H54 (cell line): ENCODE results near the gene RDH11.

Experiments
- DNase-seq: peaks from one replicate; pipeline ENCODE4 v3.0.0; 2011; ENCODE audit warnings: low spot score, mixed read lengths; ENCODE audit not compliant: insufficient read length
- FAIRE-seq: peaks from 3 replicates; lab custom pipeline; 2011; peaks lifted over from hg19 to GRCh38; lab: Jason Lieb, UNC
- POLR2A ChIP-seq: IDR thresholded peaks from 2 replicates; pipeline ENCODE4 v1.6.1; 2011; ENCODE audit warnings: low read depth, mild to moderate bottlenecking, low read length

The RDH11 gene

DNA sequence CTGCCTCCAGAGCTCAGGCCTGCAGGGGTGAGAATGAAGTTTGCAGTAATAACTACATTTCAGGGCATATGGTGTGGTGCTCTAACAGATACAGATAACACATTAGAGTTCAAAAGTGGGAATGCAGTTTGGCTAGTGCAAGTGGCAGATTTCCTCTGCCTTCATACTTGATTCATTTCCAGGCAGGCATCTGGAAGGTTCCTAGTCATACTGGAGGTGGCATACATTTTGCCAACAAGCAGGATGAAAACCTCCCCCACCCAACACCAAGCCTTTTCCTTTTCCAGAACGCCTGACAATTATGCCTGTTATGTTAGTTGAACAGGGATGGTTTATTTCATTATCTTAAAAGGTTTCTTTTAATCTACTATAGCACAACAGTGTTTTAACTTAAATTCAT lies 45.4 kb downstream of the RDH11 start:
- FAIRE-seq, result no peak
- DNase-seq, result no peak
- no peak for TF ChIP-seq POLR2A

GRCh38 chr14:67646131-67646530 lies 49.4 kb downstream of the RDH11 start:
- DNase-seq, result no peak
- TF ChIP-seq POLR2A, result no peak
- FAIRE-seq, result no peak

DNA sequence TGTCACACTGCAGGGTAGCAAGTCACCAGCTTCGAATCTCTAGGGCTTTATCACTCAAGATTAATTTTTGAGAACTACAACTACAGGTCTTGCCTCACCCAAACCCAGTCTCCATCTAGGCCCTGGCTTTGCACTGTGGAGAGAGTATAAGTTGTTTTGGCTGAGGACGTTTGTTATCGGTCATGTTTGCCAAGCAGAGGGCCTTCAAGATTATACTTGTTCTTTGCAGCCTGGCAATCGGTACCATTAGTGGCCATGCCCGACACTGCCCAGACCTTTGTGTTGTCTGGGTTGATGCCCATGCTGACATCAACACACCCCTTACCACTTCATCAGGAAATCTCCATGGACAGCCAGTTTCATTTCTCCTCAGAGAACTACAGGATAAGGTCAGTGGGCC lies 50.1 kb downstream of the RDH11 start:
- TF ChIP-seq POLR2A, result no peak
- no peak for DNase-seq
- no peak for FAIRE-seq

DNA sequence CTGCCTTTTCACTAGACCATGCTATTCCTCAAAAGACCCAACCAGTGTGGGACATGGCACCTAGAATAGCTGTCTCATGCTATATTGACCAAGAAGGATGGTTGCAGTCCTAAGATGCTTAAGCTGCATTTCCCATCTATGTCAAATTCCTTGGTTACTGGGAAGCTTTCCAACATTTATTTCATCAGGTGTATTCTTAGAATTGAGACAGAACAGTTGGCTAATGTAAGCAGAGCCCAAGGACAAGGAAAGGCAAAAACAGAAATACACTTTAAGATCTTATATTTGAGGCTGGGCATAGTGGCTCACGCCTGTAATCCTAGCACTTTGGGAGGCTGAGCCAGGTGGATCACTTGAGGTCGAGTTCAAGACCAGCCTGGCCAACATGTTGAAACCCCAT lies 51.1 kb downstream of the RDH11 start:
- no peak for TF ChIP-seq POLR2A
- DNase-seq (no peak), FAIRE-seq (no peak)

- no peak for TF ChIP-seq POLR2A
- DNase-seq (no peak), FAIRE-seq (no peak)
Measured at GRCh38 chr14:67643713-67644112, 51.9 kb downstream of the RDH11 start.

DNA sequence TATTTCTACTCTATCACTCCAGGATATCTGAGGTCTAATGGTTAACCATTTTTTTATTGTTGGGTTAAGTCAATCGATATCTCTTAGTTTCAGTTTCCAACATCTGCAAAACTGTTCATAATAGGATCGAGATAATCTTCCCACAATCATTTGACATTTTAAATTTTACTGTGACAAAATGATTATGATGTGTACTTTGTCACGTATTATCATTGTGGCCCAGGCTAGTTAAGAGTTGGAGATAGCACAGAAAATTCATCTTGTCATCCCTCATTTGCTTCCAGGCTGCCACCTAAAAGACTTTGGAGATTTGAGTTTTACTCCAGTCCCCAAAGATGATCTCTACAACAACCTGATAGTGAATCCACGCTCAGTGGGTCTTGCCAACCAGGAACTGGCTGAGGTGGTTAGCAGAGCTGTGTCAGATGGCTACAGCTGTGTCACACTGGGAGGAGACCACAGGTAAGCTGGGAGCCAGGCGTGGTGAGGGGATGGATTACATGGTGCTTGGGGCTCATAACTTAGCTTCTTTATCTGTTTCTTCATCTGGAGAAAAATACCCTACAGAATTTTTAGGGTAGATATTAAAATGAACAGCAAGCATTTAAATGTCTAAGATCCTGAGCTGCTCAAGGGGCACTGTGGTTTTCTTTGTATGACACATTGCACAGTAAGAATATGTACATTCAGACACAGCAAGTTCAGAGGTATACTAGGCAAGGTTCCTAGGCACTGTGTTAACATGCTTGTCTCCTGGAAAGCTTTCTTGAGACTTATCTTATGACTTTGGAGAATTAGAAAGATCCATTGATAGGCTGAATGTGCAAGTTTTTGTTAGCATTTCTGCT lies 53.4 kb downstream of the RDH11 start:
- FAIRE-seq (no peak), DNase-seq (no peak)
- TF ChIP-seq POLR2A, result no peak

GRCh38 chr14:67641480-67641879 lies 54.1 kb downstream of the RDH11 start:
- DNase-seq (no peak), FAIRE-seq (no peak)
- no peak for TF ChIP-seq POLR2A

DNA sequence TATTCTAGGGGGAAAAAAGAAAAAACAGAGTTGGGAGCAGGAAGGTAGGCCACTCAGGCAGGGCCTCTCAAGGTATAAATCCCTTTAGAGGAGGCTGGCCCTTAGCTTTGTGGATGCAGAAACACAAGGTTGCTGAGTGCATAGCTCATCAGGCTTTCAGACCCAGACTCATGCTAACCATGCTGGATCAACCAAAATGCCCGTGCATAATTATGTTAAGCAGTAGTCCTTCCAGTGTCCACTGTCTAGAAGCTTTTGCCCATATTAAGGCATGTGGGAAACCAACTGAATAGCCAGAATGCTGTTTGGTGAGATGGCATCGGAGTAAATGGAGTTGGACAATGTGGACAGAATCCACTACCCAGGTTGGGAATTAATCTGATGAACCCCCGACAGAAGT lies 56.9 kb downstream of the RDH11 start:
- FAIRE-seq, result no peak
- TF ChIP-seq POLR2A, result no peak
- no peak for DNase-seq

DNA sequence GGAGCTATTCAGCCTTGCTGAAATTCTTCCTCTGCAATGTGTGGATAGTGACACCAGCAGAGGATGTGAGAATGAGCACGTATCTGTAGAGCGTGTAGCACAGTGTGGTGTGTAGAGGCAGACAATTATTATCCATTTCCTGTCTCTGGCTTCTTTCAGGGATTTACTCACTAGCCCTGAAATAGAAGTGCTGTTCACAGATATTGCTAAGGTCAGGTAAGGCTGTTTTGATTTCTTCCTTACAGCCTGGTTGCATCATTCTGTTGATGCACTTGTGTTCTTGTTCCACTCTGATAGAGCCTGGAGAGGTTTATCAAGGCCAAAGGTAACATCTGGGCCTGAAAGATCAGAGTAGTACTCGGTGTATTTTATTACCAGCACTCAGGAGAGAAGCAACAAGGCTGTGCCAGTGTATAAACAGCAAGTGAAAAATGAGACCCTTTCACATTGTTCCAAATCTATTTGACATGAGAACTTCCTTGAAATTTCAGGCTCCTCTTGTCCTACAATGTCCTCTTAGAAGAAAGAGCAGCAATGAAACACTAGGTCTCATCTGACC lies 59.1 kb downstream of the RDH11 start:
- no peak for TF ChIP-seq POLR2A
- FAIRE-seq, result no peak
- DNase-seq, result no peak

GRCh38 chr14:67633451-67634147 lies 62.0 kb downstream of the RDH11 start:
- FAIRE-seq, result no peak
- no peak for DNase-seq

GRCh38 chr14:67630938-67631337 lies 64.6 kb downstream of the RDH11 start:
- no peak for FAIRE-seq
- DNase-seq, result no peak
- no peak for TF ChIP-seq POLR2A

More at GRCh38 chr14:67633451-67634147, 62.0 kb downstream of the RDH11 start:
- TF ChIP-seq POLR2A, result no peak

GRCh38 chr14:67630186-67630585 lies 65.4 kb downstream of the RDH11 start:
- FAIRE-seq (no peak), DNase-seq (no peak)
- TF ChIP-seq POLR2A, result no peak

DNA sequence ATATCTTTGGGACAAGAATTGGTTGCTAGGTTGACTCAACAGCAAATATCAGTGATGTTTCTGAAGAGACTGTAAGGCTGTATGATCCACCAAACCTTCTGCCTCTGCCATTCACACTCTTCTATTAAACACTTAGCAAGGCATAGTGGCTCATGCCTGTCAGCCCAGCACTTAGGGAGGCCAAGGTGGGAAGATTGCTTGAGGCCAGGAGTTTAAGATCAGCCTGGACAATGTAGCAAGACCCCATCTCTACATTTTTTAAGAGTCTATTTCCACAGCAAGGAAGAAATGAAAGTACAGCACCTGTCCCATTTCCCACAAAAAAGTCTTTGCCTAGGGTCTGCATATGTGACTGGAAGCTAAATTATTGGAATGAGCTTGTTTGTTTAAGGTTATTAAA lies 68.0 kb downstream of the RDH11 start:
- FAIRE-seq, result no peak
- DNase-seq, result no peak
- no peak for TF ChIP-seq POLR2A
